Measurements from ENCODE around the gene METTL4. TPM values are rescaled to one million over a fixed set of nuclear protein-coding genes. Genes with fewer than 3 reads are reported as not detected.

METTL4 gene
- total RNA-seq, 1 experiment from 2014 or later, result 15.5 TPM

- ChIA-PET POLR2A (no interaction called here), CTCF (no interaction called here), RAD21 (ENCODE audit: low non-redundant PET in 1 of 2, low total read pairs in 2 of 2, uncharacterized antibody in 2 of 2, unreplicated experiment in 2 of 2) (no interaction called here)
- no peaks in the 10 kb centered on the region for H4K20me1 ChIP-seq (ENCODE audit: insufficient read depth)
- intact Hi-C loops (cut with micrococcal nuclease), result no loop called here
- no peaks in the 10 kb centered on the region for H3K9me3 ChIP-seq (ENCODE audit: control insufficient read depth in 1 of 2, insufficient read depth in 1 of 2, low read depth in 1 of 2, low read length in 2 of 2)
- no peak overlapping the region for H2AFZ ChIP-seq (ENCODE audit: low read depth, low read length, poor library complexity, severe bottlenecking)
- no peak overlapping the region for H3K4me3 ChIP-seq (replicated peaks in 1 of 2; ENCODE audit: low read depth in 1 of 2, low read length in 2 of 2)
- H3K27ac ChIP-seq (ENCODE audit: low read depth, low read length), result no peak overlapping the region
- H3K9ac ChIP-seq (ENCODE audit: low read length), result no peak overlapping the region
- H3K4me1 ChIP-seq (ENCODE audit: control insufficient read depth in 1 of 2, insufficient read depth in 2 of 2, low read length in 2 of 2), result peaks cover 8 to 15% of the 10 kb centered on the region in 2 experiments; a peak in 3 of 4 replicates
- H3K79me2 ChIP-seq (ENCODE audit: insufficient read depth, low read length), result peaks cover 32% of the 10 kb centered on the region
- no peak for DNase-seq (ENCODE audit: low read depth, low spot score)
- ATAC-seq, result no peak
- H3K4me2 ChIP-seq (ENCODE audit: low read length), result no peak overlapping the region
- H3K36me3 ChIP-seq (ENCODE audit: control insufficient read depth in 1 of 2, insufficient read depth in 2 of 2, low read length in 2 of 2), result no peaks in the 10 kb centered on the region; a peak in 1 of 4 replicates
- H3K9me2 ChIP-seq (ENCODE audit: insufficient read depth), result no peaks in the 10 kb centered on the region
- no peaks in the 10 kb centered on the region for H3K27me3 ChIP-seq (ENCODE audit: insufficient read depth, low read length)
- TF ChIP-seq POLR2A (IDR thresholded peaks at IDR 0.05; ENCODE audit: borderline replicate concordance, extremely low read depth, insufficient read depth, insufficient read length), result no peak
- no peak for TF ChIP-seq ZBTB33 (IDR thresholded peaks at IDR 0.05; ENCODE audit: extremely low read depth, insufficient replicate concordance, low read length)
- TF ChIP-seq EZH2 (IDR thresholded peaks at IDR 0.05), result no peak
- no peak for TF ChIP-seq CBX3 (IDR thresholded peaks at IDR 0.05; ENCODE audit: low read depth)
- no peak for TF ChIP-seq TCF7L2 (IDR thresholded peaks at IDR 0.05; ENCODE audit: borderline replicate concordance, extremely low read depth, insufficient read depth, insufficient read length)
- TF ChIP-seq ELF1 (IDR thresholded peaks at IDR 0.05; ENCODE audit: borderline replicate concordance, low read depth), result no peak
- no peak for TF ChIP-seq FOSL1 (IDR thresholded peaks at IDR 0.05; ENCODE audit: low read depth)
- no peak for TF ChIP-seq REST (IDR thresholded peaks at IDR 0.05; ENCODE audit: low read depth)
- TF ChIP-seq SRF (IDR thresholded peaks at IDR 0.05; ENCODE audit: low read depth), result no peak
- TF ChIP-seq SP1 (IDR thresholded peaks at IDR 0.05; ENCODE audit: low read depth), result no peak
- no peak for TF ChIP-seq POLR2AphosphoS5 (IDR thresholded peaks at IDR 0.05; ENCODE audit: low read depth, low read length)
- TF ChIP-seq RAD21 (IDR thresholded peaks at IDR 0.05; ENCODE audit: low read depth), result no peak
- no peak for TF ChIP-seq YY1 (IDR thresholded peaks at IDR 0.05; ENCODE audit: extremely low read depth, insufficient replicate concordance, low read depth, low read length)
- no peak for TF ChIP-seq EGR1 (IDR thresholded peaks at IDR 0.05; ENCODE audit: low read depth)
- TF ChIP-seq CEBPB (IDR thresholded peaks at IDR 0.05; ENCODE audit: low read depth), result no peak
- no peak for TF ChIP-seq MAX (IDR thresholded peaks at IDR 0.05)
- TF ChIP-seq ZFX (IDR thresholded peaks at IDR 0.05), result no peak
- no peak for TF ChIP-seq JUND (IDR thresholded peaks at IDR 0.05)
- no peak for TF ChIP-seq CTCF (IDR thresholded peaks at IDR 0.05 in 2 of 3, conservative IDR thresholded peaks at IDR 0.05 in 1 of 3; ENCODE audit: borderline replicate concordance in 1 of 3, insufficient read depth in 1 of 3, low read depth in 2 of 3, low read length in 2 of 3)
- TF ChIP-seq ZNF274 (IDR thresholded peaks at IDR 0.05; ENCODE audit: low read depth, low read length), result no peak
- no TSS peak for BruUV-seq (replicated peaks)
Measured at GRCh38 chr18:2568129-2568528, 3.2 kb downstream of the METTL4 start.
